ENCODE measurements around the gene ZNF385B.

The ZNF385B gene

GRCh38 chr2:179580378-179581146, 280.9 kb downstream of the ZNF385B start:
- H3K4me3 ChIP-seq (ENCODE audit: low read depth, low read length) = no peak overlapping the region
- no peak for TF ChIP-seq CTCF (IDR thresholded peaks at IDR 0.05; ENCODE audit: borderline replicate concordance, insufficient read depth, low read depth, low read length)

GRCh38 chr2:179579800-179580199, 281.6 kb downstream of the ZNF385B start:
- TF ChIP-seq CTCF (IDR thresholded peaks at IDR 0.05; ENCODE audit: borderline replicate concordance, insufficient read depth, low read depth, low read length) = no peak

GRCh38 chr2:179578171-179578916, 283.1 kb downstream of the ZNF385B start:
- TF ChIP-seq CTCF (IDR thresholded peaks at IDR 0.05; ENCODE audit: borderline replicate concordance, insufficient read depth, low read depth, low read length) = no peak
- no peak overlapping the region for H3K4me3 ChIP-seq (ENCODE audit: low read depth, low read length)

More at GRCh38 chr2:179579800-179580199, 281.6 kb downstream of the ZNF385B start:
- H3K4me3 ChIP-seq (ENCODE audit: low read depth, low read length) = no peak overlapping the region

- H3K4me3 ChIP-seq (ENCODE audit: low read depth, low read length) = no peak overlapping the region
- no peak for TF ChIP-seq CTCF (IDR thresholded peaks at IDR 0.05; ENCODE audit: borderline replicate concordance, insufficient read depth, low read depth, low read length)
Observed at GRCh38 chr2:179574061-179574519, 287.3 kb downstream of the ZNF385B start.

GRCh38 chr2:179572544-179572943, 288.9 kb downstream of the ZNF385B start:
- no peak for TF ChIP-seq CTCF (IDR thresholded peaks at IDR 0.05; ENCODE audit: borderline replicate concordance, insufficient read depth, low read depth, low read length)
- H3K4me3 ChIP-seq (ENCODE audit: low read depth, low read length) = no peak overlapping the region

GRCh38 chr2:179571721-179572120, 289.7 kb downstream of the ZNF385B start:
- TF ChIP-seq CTCF (IDR thresholded peaks at IDR 0.05; ENCODE audit: borderline replicate concordance, insufficient read depth, low read depth, low read length) = no peak
- no peak overlapping the region for H3K4me3 ChIP-seq (ENCODE audit: low read depth, low read length)
